Measurements from ENCODE around the gene CCDC116. TPM values are rescaled to one million over a fixed set of nuclear protein-coding genes. Genes with fewer than 3 reads are reported as not detected.

The CCDC116 gene
- 1 to 10 TPM in 1 of 4 donors, under 1 TPM in 3; 0.16 to 1.3 (median 0.20) TPM for total RNA-seq

GRCh38 chr22:21632237-21632895, at the start of gene CCDC116:
CCDC116 (plus strand) TSS chr22:21632760; CDS start chr22:21633182, 422 bp downstream.
- Histone ChIP-seq H3K27ac (no peak within 1 kb of the TSS), H3K27me3 (no peaks in the 10 kb centered on the region), H3K4me3 (no peak within 1 kb of the TSS), H3K4me1 (peaks cover 0 to 21% (median 8%) of the 10 kb centered on the region in 3 donors), H3K9me3 (no peaks in the 10 kb centered on the region), H3K36me3 (peaks cover 0 to 5% of the 10 kb centered on the region in 2 donors)
- ATAC-seq = no peak
- peak in 1 of 2 donors; percentile 17 for TF ChIP-seq POLR2A (IDR thresholded peaks at IDR 0.05)
- TF ChIP-seq EP300 (IDR thresholded peaks at IDR 0.05) = no peak
- 69 to 74% methylated on average over 7 to 17 of the region's 27 CpGs for WGBS, 2 donors (ENCODE audit: low coverage in 1 of 2)

- 49 to 70% methylated on average over 8 of the region's 10 CpGs for WGBS, 2 donors (ENCODE audit: low coverage in 1 of 2)
- Histone ChIP-seq H3K27me3 (no peaks in the 10 kb centered on the region), H3K9me3 (no peaks in the 10 kb centered on the region), H3K4me1 (peaks cover 0 to 70% (median 14%) of the 10 kb centered on the region in 3 donors), H3K27ac (no peak overlapping the region), H3K4me3 (no peak overlapping the region), H3K36me3 (no peaks in the 10 kb centered on the region)
- TF ChIP-seq EP300 (IDR thresholded peaks at IDR 0.05) (no peak), POLR2AphosphoS5 (IDR thresholded peaks at IDR 0.05) (no peak), POLR2A (IDR thresholded peaks at IDR 0.05) (no peak), CTCF (IDR thresholded peaks at IDR 0.05) (no peak)
- ATAC-seq = no peak
Observed at GRCh38 chr22:21582801-21583740, 49.5 kb upstream of the CCDC116 start.

GRCh38 chr22:21585389-21585788, 47.2 kb upstream of the CCDC116 start:
- WGBS, 2 donors (ENCODE audit: low coverage in 1 of 2) = 75 to 89% methylated on average over 2 of the region's 2 CpGs
- H3K4me1 ChIP-seq = peaks cover 0 to 70% (median 24%) of the 10 kb centered on the region in 3 donors
- no peak overlapping the region for H3K4me3 ChIP-seq

GRCh38 chr22:21587803-21588611, 44.6 kb upstream of the CCDC116 start:
- 54 to 58% methylated on average over 3 to 4 of the region's 4 CpGs for WGBS, 2 donors (ENCODE audit: low coverage in 1 of 2)
- no peak for ATAC-seq
- Histone ChIP-seq H3K36me3 (peaks cover 0 to 3% of the 10 kb centered on the region in 2 donors), H3K4me1 (peaks cover 0 to 75% (median 38%) of the 10 kb centered on the region in 3 donors), H3K4me3 (no peak overlapping the region), H3K27ac (no peak overlapping the region), H3K9me3 (no peaks in the 10 kb centered on the region), H3K27me3 (no peaks in the 10 kb centered on the region)
- TF ChIP-seq POLR2AphosphoS5 (IDR thresholded peaks at IDR 0.05) = no peak
- no peak for TF ChIP-seq CTCF (IDR thresholded peaks at IDR 0.05)
- no peak for TF ChIP-seq POLR2A (IDR thresholded peaks at IDR 0.05)
- TF ChIP-seq EP300 (IDR thresholded peaks at IDR 0.05) = no peak

More at GRCh38 chr22:21585389-21585788, 47.2 kb upstream of the CCDC116 start:
- Histone ChIP-seq H3K27me3 (no peaks in the 10 kb centered on the region), H3K27ac (no peak overlapping the region), H3K9me3 (no peaks in the 10 kb centered on the region), H3K36me3 (no peaks in the 10 kb centered on the region)
- TF ChIP-seq EP300 (IDR thresholded peaks at IDR 0.05) = no peak
- TF ChIP-seq POLR2A (IDR thresholded peaks at IDR 0.05) = no peak
- no peak for TF ChIP-seq POLR2AphosphoS5 (IDR thresholded peaks at IDR 0.05)
- TF ChIP-seq CTCF (IDR thresholded peaks at IDR 0.05) = no peak
- ATAC-seq = no peak

GRCh38 chr22:21589396-21589795, 43.2 kb upstream of the CCDC116 start:
- no peak for ATAC-seq
- H3K4me1 ChIP-seq = peaks cover 0 to 81% (median 33%) of the 10 kb centered on the region in 3 donors
- WGBS, 2 donors (ENCODE audit: low coverage in 1 of 2) = 87% methylated on average over 5 of the region's 8 CpGs; no CpG with 5 or more reads in 1 of the 2 donors

More at GRCh38 chr22:21589396-21589795, 43.2 kb upstream of the CCDC116 start:
- Histone ChIP-seq H3K27ac (no peak overlapping the region), H3K4me3 (no peak overlapping the region), H3K9me3 (no peaks in the 10 kb centered on the region), H3K36me3 (peaks cover 0 to 17% of the 10 kb centered on the region in 2 donors), H3K27me3 (no peaks in the 10 kb centered on the region)
- TF ChIP-seq POLR2AphosphoS5 (IDR thresholded peaks at IDR 0.05) = no peak
- TF ChIP-seq POLR2A (IDR thresholded peaks at IDR 0.05) = no peak
- TF ChIP-seq EP300 (IDR thresholded peaks at IDR 0.05) = no peak
- no peak for TF ChIP-seq CTCF (IDR thresholded peaks at IDR 0.05)
